DMS 273 (cell line): ENCODE results near the gene SLC6A18.

Experiments used
- DNase-seq: peaks from one replicate; lab custom pipeline; 2025; ENCODE audit not compliant: unreplicated experiment; lab: John Stamatoyannopoulos, UW

The SLC6A18 gene

GRCh38 chr5:1230551-1230950 is 5.4 kb downstream of the SLC6A18 start:
- DNase-seq: no peak

GRCh38 chr5:1231354-1231905 is 6.2 kb downstream of the SLC6A18 start:
- DNase-seq: peak; percentile 76

- no peak for DNase-seq
Measured at GRCh38 chr5:1232780-1233179, 7.6 kb downstream of the SLC6A18 start.

- no peak for DNase-seq
Measured at GRCh38 chr5:1235379-1235778, 10.2 kb downstream of the SLC6A18 start.

- DNase-seq: no peak
Measured at GRCh38 chr5:1235838-1236237, 10.7 kb downstream of the SLC6A18 start.

GRCh38 chr5:1239505-1240251 is 14.5 kb downstream of the SLC6A18 start:
- no peak for DNase-seq

- no peak for DNase-seq
Measured at GRCh38 chr5:1240496-1241260, 15.5 kb downstream of the SLC6A18 start.

- no peak for DNase-seq
Measured at GRCh38 chr5:1241509-1242080, 16.4 kb downstream of the SLC6A18 start.

GRCh38 chr5:1242733-1243486 is 17.7 kb downstream of the SLC6A18 start:
- DNase-seq: no peak

GRCh38 chr5:1243487-1244130 is 18.4 kb downstream of the SLC6A18 start:
- DNase-seq: no peak

GRCh38 chr5:1244255-1244654 is 19.1 kb downstream of the SLC6A18 start:
- no peak for DNase-seq

GRCh38 chr5:1244976-1245375 is 19.8 kb downstream of the SLC6A18 start:
- peak; percentile 21 for DNase-seq

GRCh38 chr5:1245905-1246576 is 20.9 kb downstream of the SLC6A18 start:
- DNase-seq: no peak

GRCh38 chr5:1246711-1247431 is 21.7 kb downstream of the SLC6A18 start:
- peak; percentile 69 for DNase-seq

- no peak for DNase-seq
Measured at GRCh38 chr5:1247811-1248210, 22.6 kb downstream of the SLC6A18 start.

- DNase-seq: no peak
Measured at GRCh38 chr5:1249366-1250280, 24.4 kb downstream of the SLC6A18 start.

GRCh38 chr5:1251678-1252580 is 26.7 kb downstream of the SLC6A18 start:
- DNase-seq: no peak
